ENCODE measurements around the gene INPP5A. TPM values are rescaled to one million over a fixed set of nuclear protein-coding genes. Genes with fewer than 3 reads are reported as not detected.

The INPP5A gene
- total RNA-seq, 1 experiment from 2014 or later: 14.7 TPM

DNA sequence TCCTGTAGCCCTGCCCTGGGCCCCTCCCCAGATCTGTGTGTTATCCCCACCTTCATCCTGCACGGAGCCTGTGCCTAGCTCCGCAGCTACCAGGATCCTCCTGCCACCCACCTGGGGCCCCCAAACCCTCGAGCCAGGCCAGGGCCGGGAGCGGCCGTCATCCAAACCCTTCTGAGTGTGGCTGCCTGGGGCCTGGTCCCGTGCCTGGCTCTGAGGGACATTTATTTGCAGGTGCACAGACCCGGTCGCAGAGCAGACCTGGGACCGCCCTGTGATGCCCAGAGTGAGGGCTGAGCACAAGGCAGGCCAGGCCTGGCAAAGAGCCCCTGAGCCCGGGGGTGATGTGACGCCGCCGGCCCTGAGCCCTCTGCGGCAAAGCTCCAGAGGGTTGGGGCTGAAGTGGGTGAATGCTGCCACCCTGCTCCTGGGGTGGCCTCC, 27.4 kb upstream of the INPP5A start:
- Mint-ChIP-seq H3K27me3 (ENCODE audit: insufficient read depth, unreplicated experiment) (peaks cover 22% of the 10 kb centered on the region), H3K36me3 (ENCODE audit: insufficient read depth, unreplicated experiment) (no peaks in the 10 kb centered on the region), H3K9me3 (ENCODE audit: unreplicated experiment) (no peaks in the 10 kb centered on the region), H3K4me1 (ENCODE audit: insufficient read depth, unreplicated experiment) (no peaks in the 10 kb centered on the region), H3K27ac (ENCODE audit: low read depth, unreplicated experiment) (no peak overlapping the region), H3K4me3 (ENCODE audit: unreplicated experiment) (no peak overlapping the region)
- intact Hi-C loops (cut with micrococcal nuclease): no loop called here
- CTCF ChIA-PET: no interaction called here
- no peak for DNase-seq (ENCODE audit: unreplicated experiment)
- no TSS peak for BruUV-seq (replicated peaks)
- POLR2A ChIA-PET: no interaction called here
- TF ChIP-seq, protein P1, sequence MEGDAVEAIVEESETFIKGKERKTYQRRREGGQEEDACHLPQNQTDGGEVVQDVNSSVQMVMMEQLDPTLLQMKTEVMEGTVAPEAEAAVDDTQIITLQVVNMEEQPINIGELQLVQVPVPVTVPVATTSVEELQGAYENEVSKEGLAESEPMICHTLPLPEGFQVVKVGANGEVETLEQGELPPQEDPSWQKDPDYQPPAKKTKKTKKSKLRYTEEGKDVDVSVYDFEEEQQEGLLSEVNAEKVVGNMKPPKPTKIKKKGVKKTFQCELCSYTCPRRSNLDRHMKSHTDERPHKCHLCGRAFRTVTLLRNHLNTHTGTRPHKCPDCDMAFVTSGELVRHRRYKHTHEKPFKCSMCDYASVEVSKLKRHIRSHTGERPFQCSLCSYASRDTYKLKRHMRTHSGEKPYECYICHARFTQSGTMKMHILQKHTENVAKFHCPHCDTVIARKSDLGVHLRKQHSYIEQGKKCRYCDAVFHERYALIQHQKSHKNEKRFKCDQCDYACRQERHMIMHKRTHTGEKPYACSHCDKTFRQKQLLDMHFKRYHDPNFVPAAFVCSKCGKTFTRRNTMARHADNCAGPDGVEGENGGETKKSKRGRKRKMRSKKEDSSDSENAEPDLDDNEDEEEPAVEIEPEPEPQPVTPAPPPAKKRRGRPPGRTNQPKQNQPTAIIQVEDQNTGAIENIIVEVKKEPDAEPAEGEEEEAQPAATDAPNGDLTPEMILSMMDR (IDR thresholded peaks at IDR 0.05; ENCODE audit: unreplicated experiment): no peak

DNA sequence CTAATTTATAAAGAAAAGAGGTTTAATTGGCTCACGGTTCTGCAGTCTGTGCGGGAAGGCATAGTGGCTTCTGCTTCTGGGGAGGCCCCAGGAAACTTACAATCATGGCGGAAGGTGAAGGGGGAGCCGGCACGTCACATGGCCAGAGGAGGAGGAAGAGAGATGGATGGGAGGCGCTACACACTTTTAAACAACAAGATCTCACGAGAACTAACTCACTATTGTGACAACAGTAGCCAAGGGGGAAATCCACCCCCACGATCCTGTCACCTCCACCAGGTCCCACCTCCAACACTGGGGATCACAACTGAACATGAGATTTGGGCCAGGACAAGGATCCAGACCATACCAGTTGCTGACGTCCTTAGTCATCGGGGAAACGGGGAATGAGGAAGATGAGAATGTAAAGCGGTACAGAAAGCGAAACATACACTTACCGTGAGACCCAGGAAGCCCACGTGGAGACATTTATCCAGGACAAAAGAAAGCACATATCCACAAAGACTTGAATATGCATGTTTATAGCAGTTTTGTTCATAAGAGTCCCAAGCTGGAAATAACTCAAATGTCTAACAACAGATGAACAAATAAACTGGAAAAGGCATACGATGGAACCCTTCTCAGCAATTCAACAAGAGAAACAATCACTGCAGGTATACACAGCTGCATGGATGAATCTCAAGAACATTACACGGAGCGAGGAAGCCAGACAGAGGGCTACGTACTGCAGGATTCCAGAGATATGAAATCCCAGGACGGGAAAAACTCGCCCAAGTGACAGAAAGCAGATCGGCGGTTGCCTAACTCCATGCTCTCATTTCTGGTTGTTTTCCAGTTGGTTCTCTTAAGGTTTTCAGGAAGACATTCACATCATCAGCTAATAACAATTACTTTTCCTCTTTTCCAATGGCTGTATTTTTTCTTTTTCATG, 26.2 kb upstream of the INPP5A start:
- H3K27ac Mint-ChIP-seq (ENCODE audit: low read depth, unreplicated experiment): no peak overlapping the region
- CTCF ChIA-PET: interaction anchor here (0.6 to 1.1 kb wide), 3 partner anchors 35 to 57 kb away, joined by 3 to 4 read pairs (median 3); no protein-coding TSS in a partner anchor
- H3K36me3 Mint-ChIP-seq (ENCODE audit: insufficient read depth, unreplicated experiment): no peaks in the 10 kb centered on the region

DNA sequence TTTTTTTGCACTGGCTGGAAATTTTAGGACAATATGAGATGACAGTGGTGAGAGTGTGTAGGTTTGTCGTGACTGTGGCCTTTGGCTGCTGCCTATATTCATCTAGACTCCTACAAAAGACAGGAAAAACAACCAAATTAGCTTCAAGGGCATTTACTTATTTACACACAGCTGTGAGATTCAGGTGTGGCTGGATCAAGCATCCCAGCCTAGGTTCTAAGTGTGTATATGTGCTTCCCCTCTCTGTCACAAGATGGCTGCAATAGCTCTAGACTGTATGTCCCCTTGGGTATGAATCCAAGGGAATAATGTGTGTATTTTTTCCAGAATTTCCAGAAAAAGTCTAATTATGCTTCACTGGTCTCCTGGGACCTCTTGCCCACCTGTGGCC, 25.5 kb upstream of the INPP5A start:
- ChIA-PET POLR2A (interaction anchor here (1.1 kb wide), 1 partner anchor 13 kb away, joined by 3 read pairs; no protein-coding TSS in a partner anchor), CTCF (interaction anchor here (0.6 to 1.1 kb wide), 3 partner anchors 35 to 58 kb away, joined by 3 to 4 read pairs (median 3); no protein-coding TSS in a partner anchor)
- Mint-ChIP-seq H3K4me1 (ENCODE audit: insufficient read depth, unreplicated experiment) (no peaks in the 10 kb centered on the region), H3K27ac (ENCODE audit: low read depth, unreplicated experiment) (no peak overlapping the region), H3K4me3 (ENCODE audit: unreplicated experiment) (no peak overlapping the region), H3K36me3 (ENCODE audit: insufficient read depth, unreplicated experiment) (no peaks in the 10 kb centered on the region), H3K27me3 (ENCODE audit: insufficient read depth, unreplicated experiment) (peaks cover 22% of the 10 kb centered on the region), H3K9me3 (ENCODE audit: unreplicated experiment) (no peaks in the 10 kb centered on the region)
- no peak for DNase-seq (ENCODE audit: unreplicated experiment)
- BruUV-seq (replicated peaks): no TSS peak
- TF ChIP-seq, protein P1 (IDR thresholded peaks at IDR 0.05; ENCODE audit: unreplicated experiment): no peak
- intact Hi-C loops (cut with micrococcal nuclease): no loop called here

More for the DNA sequence above, 26.2 kb upstream of the INPP5A start:
- Mint-ChIP-seq H3K9me3 (ENCODE audit: unreplicated experiment) (no peaks in the 10 kb centered on the region), H3K4me3 (ENCODE audit: unreplicated experiment) (no peak overlapping the region), H3K4me1 (ENCODE audit: insufficient read depth, unreplicated experiment) (no peaks in the 10 kb centered on the region), H3K27me3 (ENCODE audit: insufficient read depth, unreplicated experiment) (peaks cover 22% of the 10 kb centered on the region)
- intact Hi-C loops (cut with micrococcal nuclease): no loop called here
- no TSS peak for BruUV-seq (replicated peaks)
- TF ChIP-seq, protein P1 (IDR thresholded peaks at IDR 0.05; ENCODE audit: unreplicated experiment): no peak
- POLR2A ChIA-PET: interaction anchor here (1.1 kb wide), 1 partner anchor 12 kb away, joined by 3 read pairs; no protein-coding TSS in a partner anchor
- no peak for DNase-seq (ENCODE audit: unreplicated experiment)

DNA sequence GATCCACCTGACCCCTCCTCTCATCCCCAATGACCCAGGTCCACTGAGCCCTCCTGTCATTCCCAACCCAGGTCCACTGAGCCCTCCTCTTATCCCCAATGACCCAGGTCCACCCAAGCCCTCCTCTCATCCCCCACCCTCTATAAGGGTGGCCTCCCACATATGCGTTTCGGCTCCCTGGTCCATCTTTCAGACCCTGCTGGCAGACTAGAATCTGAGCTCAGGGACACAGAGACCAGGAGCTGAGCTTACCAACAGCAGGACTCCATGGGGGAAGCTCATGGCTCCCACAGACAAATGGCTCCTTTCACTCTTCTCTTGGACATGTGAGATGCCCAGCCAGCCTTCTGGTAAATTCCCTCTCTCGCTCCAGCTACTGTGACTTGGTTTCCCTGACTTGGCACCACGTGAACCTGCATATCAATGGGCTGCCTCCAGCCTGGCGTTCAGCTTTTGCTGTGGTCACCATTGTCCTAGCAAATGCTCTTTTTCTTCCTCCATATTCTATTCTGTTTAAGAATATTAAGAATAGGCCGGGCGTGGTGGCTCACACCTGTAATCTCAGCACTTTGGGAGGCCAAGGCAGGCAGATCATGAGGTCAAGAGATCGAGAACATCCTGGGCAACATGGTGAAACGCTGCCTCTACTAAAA, 24.8 kb upstream of the INPP5A start:
- Mint-ChIP-seq H3K36me3 (ENCODE audit: insufficient read depth, unreplicated experiment) (no peaks in the 10 kb centered on the region), H3K9me3 (ENCODE audit: unreplicated experiment) (no peaks in the 10 kb centered on the region), H3K4me3 (ENCODE audit: unreplicated experiment) (no peak overlapping the region), H3K27me3 (ENCODE audit: insufficient read depth, unreplicated experiment) (peaks cover 22% of the 10 kb centered on the region), H3K27ac (ENCODE audit: low read depth, unreplicated experiment) (no peak overlapping the region), H3K4me1 (ENCODE audit: insufficient read depth, unreplicated experiment) (no peaks in the 10 kb centered on the region)
- DNase-seq (ENCODE audit: unreplicated experiment): no peak
- intact Hi-C loops (cut with micrococcal nuclease): no loop called here
- POLR2A ChIA-PET: no interaction called here
- TF ChIP-seq, protein P1 (IDR thresholded peaks at IDR 0.05; ENCODE audit: unreplicated experiment): no peak
- CTCF ChIA-PET: interaction anchor here (0.6 to 1.0 kb wide), 2 partner anchors 24 to 104 kb away, joined by 3 read pairs; no protein-coding TSS in a partner anchor
- BruUV-seq (replicated peaks): no TSS peak
